Natural killer cell treated with Interleukin-12 subunit alpha and Interleukin-12 subunit beta and Interleukin-15 and Interleukin-18, amount 100 ng/mL, for 72 hours (primary cell): ENCODE measurements around the gene PNMA6E. TPM values are rescaled to one million over a fixed set of nuclear protein-coding genes. Genes with fewer than 3 reads are reported as not detected.

Experiments
- ATAC-seq, 2 donors: fragments of 150-1000 bp; cut with Tn5 transposase in 1 of 2; sonication (Bioruptor Pico), chemical (Tn5 transposase) in 1 of 2; 2 replicates each; pipeline ENCODE4 v1.10.0; 2021
- DNase-seq: peaks from one replicate; pipeline ENCODE4 v3.0.0; 2022; ENCODE audit warnings: low spot score
- H3K27ac Mint-ChIP-seq, 2 donors: 1 replicate in 1 of 2; 2 replicates in 1 of 2; pipeline ENCODE4 v1.8.0; 2022; ENCODE audit warnings: mixed read lengths in 2 of 2, mild to moderate bottlenecking in 1 of 2, moderate library complexity in 1 of 2
- H3K27me3 Mint-ChIP-seq, 2 donors: 1 replicate in 1 of 2; 2 replicates in 1 of 2; pipeline ENCODE4 v1.8.0; 2022; ENCODE audit warnings: mixed read lengths in 2 of 2
- H3K36me3 Mint-ChIP-seq: one replicate; pipeline ENCODE4 v1.8.0; 2022; ENCODE audit warnings: mixed read lengths
- H3K4me1 Mint-ChIP-seq, 2 donors: 1 replicate in 1 of 2; 2 replicates in 1 of 2; pipeline ENCODE4 v1.8.0; 2022; ENCODE audit warnings: low read depth in 2 of 2, mixed read lengths in 2 of 2, mild to moderate bottlenecking in 1 of 2
- H3K4me3 Mint-ChIP-seq: one replicate; pipeline ENCODE4 v1.8.0; 2022; ENCODE audit warnings: mixed read lengths
- H3K9me3 Mint-ChIP-seq: 2 replicates; pipeline ENCODE4 v1.8.0; 2022; ENCODE audit warnings: mixed read lengths
- total RNA-seq, 2 donors: library from RNA; stranded (reverse); gene quantifications; one replicate each; pipeline ENCODE4 v1.2.3, GENCODE V29; 2022

Gene PNMA6E
- total RNA-seq, 2 donors from 2014 or later: not detected

- Mint-ChIP-seq H3K27ac (no peak overlapping the region), H3K4me1 (no peaks in the 10 kb centered on the region), H3K27me3 (peaks cover 0 to 4% of the 10 kb centered on the region in 2 donors), H3K9me3 (no peaks in the 10 kb centered on the region), H3K4me3 (no peak overlapping the region), H3K36me3 (no peaks in the 10 kb centered on the region)
- DNase-seq: no peak
- no peak for ATAC-seq
Measured at GRCh38 chrX:153379971-153380581, 21.1 kb downstream of the PNMA6E start.

GRCh38 chrX:153379508-153379907 is 21.6 kb downstream of the PNMA6E start:
- Mint-ChIP-seq H3K9me3 (no peaks in the 10 kb centered on the region), H3K4me3 (no peak overlapping the region), H3K27me3 (peaks cover 0 to 8% of the 10 kb centered on the region in 2 donors), H3K36me3 (no peaks in the 10 kb centered on the region), H3K27ac (no peak overlapping the region), H3K4me1 (no peaks in the 10 kb centered on the region)
- DNase-seq (no peak), ATAC-seq (no peak)

GRCh38 chrX:153378607-153379006 is 22.5 kb downstream of the PNMA6E start:
- DNase-seq (no peak), ATAC-seq (no peak)
- no peak overlapping the region for H3K4me3 Mint-ChIP-seq
- H3K9me3 Mint-ChIP-seq: no peaks in the 10 kb centered on the region
- no peaks in the 10 kb centered on the region for H3K4me1 Mint-ChIP-seq
- no peak overlapping the region for H3K27ac Mint-ChIP-seq
- peaks cover 0 to 8% of the 10 kb centered on the region in 2 donors for H3K27me3 Mint-ChIP-seq
- no peaks in the 10 kb centered on the region for H3K36me3 Mint-ChIP-seq

- no peak for DNase-seq
- no peak overlapping the region for H3K4me3 Mint-ChIP-seq
- no peaks in the 10 kb centered on the region for H3K4me1 Mint-ChIP-seq
- H3K27ac Mint-ChIP-seq: no peak overlapping the region
- no peaks in the 10 kb centered on the region for H3K9me3 Mint-ChIP-seq
- ATAC-seq: no peak
- H3K27me3 Mint-ChIP-seq: peaks cover 0 to 11% of the 10 kb centered on the region in 2 donors
- H3K36me3 Mint-ChIP-seq: no peaks in the 10 kb centered on the region
Measured at GRCh38 chrX:153377727-153378126, 23.4 kb downstream of the PNMA6E start.

GRCh38 chrX:153375571-153375970 is 25.6 kb downstream of the PNMA6E start:
- no peak for DNase-seq
- Mint-ChIP-seq H3K27me3 (peaks cover 0 to 18% of the 10 kb centered on the region in 2 donors), H3K27ac (no peak overlapping the region), H3K36me3 (no peaks in the 10 kb centered on the region), H3K4me3 (no peak overlapping the region), H3K4me1 (no peaks in the 10 kb centered on the region), H3K9me3 (no peaks in the 10 kb centered on the region)
- ATAC-seq: peak in 1 of 2 donors; percentile 38

- Mint-ChIP-seq H3K27ac (no peak overlapping the region), H3K4me1 (no peaks in the 10 kb centered on the region), H3K27me3 (peaks cover 0 to 23% of the 10 kb centered on the region in 2 donors), H3K4me3 (no peak overlapping the region), H3K36me3 (no peaks in the 10 kb centered on the region), H3K9me3 (no peaks in the 10 kb centered on the region)
- no peak for ATAC-seq
- no peak for DNase-seq
Measured at GRCh38 chrX:153374426-153374825, 26.7 kb downstream of the PNMA6E start.

- H3K36me3 Mint-ChIP-seq: no peaks in the 10 kb centered on the region
- H3K4me1 Mint-ChIP-seq: no peaks in the 10 kb centered on the region
- no peak overlapping the region for H3K27ac Mint-ChIP-seq
- H3K9me3 Mint-ChIP-seq: no peaks in the 10 kb centered on the region
- peaks cover 0 to 24% of the 10 kb centered on the region in 2 donors for H3K27me3 Mint-ChIP-seq
- DNase-seq (no peak), ATAC-seq (no peak)
- no peak overlapping the region for H3K4me3 Mint-ChIP-seq
Measured at GRCh38 chrX:153372949-153373348, 28.2 kb downstream of the PNMA6E start.

GRCh38 chrX:153371256-153371655 is 29.9 kb downstream of the PNMA6E start:
- H3K27ac Mint-ChIP-seq: no peak overlapping the region
- H3K4me1 Mint-ChIP-seq: no peaks in the 10 kb centered on the region
- H3K36me3 Mint-ChIP-seq: no peaks in the 10 kb centered on the region
- no peaks in the 10 kb centered on the region for H3K9me3 Mint-ChIP-seq
- ATAC-seq (no peak), DNase-seq (no peak)
- peaks cover 0 to 22% of the 10 kb centered on the region in 2 donors for H3K27me3 Mint-ChIP-seq
- no peak overlapping the region for H3K4me3 Mint-ChIP-seq

- Mint-ChIP-seq H3K4me3 (no peak overlapping the region), H3K4me1 (no peaks in the 10 kb centered on the region), H3K9me3 (no peaks in the 10 kb centered on the region), H3K27ac (no peak overlapping the region), H3K36me3 (no peaks in the 10 kb centered on the region), H3K27me3 (peaks cover 0 to 22% of the 10 kb centered on the region in 2 donors)
- DNase-seq (no peak), ATAC-seq (no peak)
Measured at GRCh38 chrX:153370293-153371055, 30.7 kb downstream of the PNMA6E start.

GRCh38 chrX:153366878-153367538 is 34.1 kb downstream of the PNMA6E start:
- Mint-ChIP-seq H3K36me3 (no peaks in the 10 kb centered on the region), H3K4me1 (no peaks in the 10 kb centered on the region), H3K9me3 (no peaks in the 10 kb centered on the region), H3K27ac (no peak overlapping the region), H3K4me3 (no peak overlapping the region), H3K27me3 (peaks cover 0 to 15% of the 10 kb centered on the region in 2 donors)
- ATAC-seq (no peak), DNase-seq (no peak)

- Mint-ChIP-seq H3K27me3 (peaks cover 0 to 11% of the 10 kb centered on the region in 2 donors), H3K9me3 (no peaks in the 10 kb centered on the region), H3K4me1 (no peaks in the 10 kb centered on the region), H3K27ac (no peak overlapping the region), H3K4me3 (no peak overlapping the region), H3K36me3 (no peaks in the 10 kb centered on the region)
- DNase-seq: no peak
- ATAC-seq: no peak
Measured at GRCh38 chrX:153366119-153366518, 35.0 kb downstream of the PNMA6E start.

GRCh38 chrX:153365670-153366069 is 35.5 kb downstream of the PNMA6E start:
- no peak overlapping the region for H3K4me3 Mint-ChIP-seq

GRCh38 chrX:153361781-153362397 is 39.3 kb downstream of the PNMA6E start:
- Mint-ChIP-seq H3K4me3 (no peak overlapping the region), H3K4me1 (no peaks in the 10 kb centered on the region), H3K27ac (no peak overlapping the region), H3K27me3 (peaks cover 0 to 3% of the 10 kb centered on the region in 2 donors), H3K36me3 (no peaks in the 10 kb centered on the region), H3K9me3 (no peaks in the 10 kb centered on the region)
- DNase-seq (no peak), ATAC-seq (no peak)

More at GRCh38 chrX:153365670-153366069, 35.5 kb downstream of the PNMA6E start:
- Mint-ChIP-seq H3K27ac (no peak overlapping the region), H3K9me3 (no peaks in the 10 kb centered on the region), H3K27me3 (peaks cover 0 to 10% of the 10 kb centered on the region in 2 donors), H3K4me1 (no peaks in the 10 kb centered on the region), H3K36me3 (no peaks in the 10 kb centered on the region)
- ATAC-seq (peak in 1 of 2 donors; percentile 9), DNase-seq (no peak)

GRCh38 chrX:153357877-153358276 is 43.3 kb downstream of the PNMA6E start:
- DNase-seq (no peak), ATAC-seq (no peak)
- no peak overlapping the region for H3K4me3 Mint-ChIP-seq
- H3K27ac Mint-ChIP-seq: no peak overlapping the region
- H3K9me3 Mint-ChIP-seq: no peaks in the 10 kb centered on the region
- peaks cover 0 to 3% of the 10 kb centered on the region in 2 donors for H3K27me3 Mint-ChIP-seq
- no peaks in the 10 kb centered on the region for H3K4me1 Mint-ChIP-seq
- H3K36me3 Mint-ChIP-seq: no peaks in the 10 kb centered on the region
